HEK293 (cell line): Measurements from ENCODE around the gene HPSE2.

Experiments used
- CTCF ChIA-PET: fragments of 350-600 bp; formaldehyde crosslinking; extraction: SDS; loops from one replicate; lab custom pipeline; 2021; ENCODE audit warnings: antibody characterized with exemption; lab: Yijun Ruan, JAX
- POLR2A ChIA-PET: fragments of 300-600 bp; formaldehyde crosslinking; extraction: SDS; loops from one replicate; lab custom pipeline; 2020; ENCODE audit warnings: antibody characterized with exemption, inconsistent platforms; lab: Yijun Ruan, JAX
- H3K27ac ChIP-seq: fragments of 200-500 bp; sonication (Bioruptor generic); 2 replicates; pipeline ENCODE4 v1.5.1; 2014; ENCODE audit warnings: low read depth, low read length, control low read depth, inconsistent platforms; ENCODE audit errors: extremely low read depth
- H3K36me3 ChIP-seq, 2 experiments: fragments of 200-500 bp in 1 of 2; sonication (Bioruptor generic) in 1 of 2; 1 replicate in 1 of 2; 2 replicates in 1 of 2; pipeline ENCODE4 v1.5.1; 2014 to 2017; ENCODE audit warnings: inconsistent platforms in 2 of 2, low read length in 2 of 2; ENCODE audit not compliant: control insufficient read depth in 2 of 2, insufficient read depth in 1 of 2
- H3K4me1 ChIP-seq: fragments of 200-500 bp; sonication (Bioruptor generic); 2 replicates; pipeline ENCODE4 v1.5.1; 2014; ENCODE audit warnings: mild to moderate bottlenecking, low read length, inconsistent platforms; ENCODE audit not compliant: control insufficient read depth, insufficient read depth
- H3K4me3 ChIP-seq: 2 replicates; pipeline ENCODE4 v1.5.1; 2011; ENCODE audit warnings: low read depth, mild to moderate bottlenecking, control low read depth, low read length, moderate library complexity
- H3K9me3 ChIP-seq: fragments of 200-500 bp; sonication (Bioruptor generic); 2 replicates; pipeline ENCODE4 v1.5.1; 2014; ENCODE audit warnings: low read depth, low read length, inconsistent platforms; ENCODE audit not compliant: control insufficient read depth, insufficient read depth
- FEZF1 ChIP-seq: fragments of 450-650 bp; formaldehyde crosslinking; IDR thresholded peaks from 2 replicates; pipeline ENCODE4 v1.5.1; 2016; ENCODE audit warnings: missing biosample characterization, missing genetic modification characterization
- GLIS2 ChIP-seq: fragments of 450-650 bp; formaldehyde crosslinking; IDR thresholded peaks from 2 replicates; pipeline ENCODE4 v1.5.1; 2016; ENCODE audit warnings: missing biosample characterization, missing genetic modification characterization
- HOXD13 ChIP-seq: sonication (generic); formaldehyde crosslinking; IDR thresholded peaks from 2 replicates; pipeline ENCODE4 v1.8.0; 2022; ENCODE audit warnings: missing genetic modification reagents, borderline replicate concordance
- OSR2 ChIP-seq: fragments of 450-650 bp; formaldehyde crosslinking; IDR thresholded peaks from 2 replicates; pipeline ENCODE4 v1.5.1; 2016; ENCODE audit warnings: missing biosample characterization, missing genetic modification characterization
- RBAK ChIP-seq: fragments of 450-650 bp; formaldehyde crosslinking; IDR thresholded peaks from 2 replicates; pipeline ENCODE4 v1.5.1; 2016; ENCODE audit warnings: missing biosample characterization, missing genetic modification characterization
- REPIN1 ChIP-seq: fragments of 450-650 bp; formaldehyde crosslinking; IDR thresholded peaks from 2 replicates; pipeline ENCODE4 v1.5.1; 2017; ENCODE audit warnings: missing biosample characterization, missing genetic modification characterization, low read depth
- TCF7L2 ChIP-seq: IDR thresholded peaks from 2 replicates; pipeline ENCODE4 v1.6.1; 2011; ENCODE audit warnings: low read depth, mild to moderate bottlenecking, inconsistent platforms, low read length, moderate library complexity, borderline replicate concordance
- ZBTB17 ChIP-seq: fragments of 450-650 bp; formaldehyde crosslinking; IDR thresholded peaks from 2 replicates; pipeline ENCODE4 v1.5.1; 2016; ENCODE audit warnings: missing biosample characterization, missing genetic modification characterization
- ZBTB6 ChIP-seq: fragments of 450-650 bp; formaldehyde crosslinking; IDR thresholded peaks from 2 replicates; pipeline ENCODE4 v1.5.1; 2017; ENCODE audit warnings: missing biosample characterization, missing genetic modification characterization
- ZBTB8A ChIP-seq: fragments of 450-650 bp; formaldehyde crosslinking; IDR thresholded peaks from 2 replicates; pipeline ENCODE4 v1.5.1; 2016; ENCODE audit warnings: missing biosample characterization, missing genetic modification characterization
- ZFHX2 ChIP-seq: fragments of 450-650 bp; formaldehyde crosslinking; conservative IDR thresholded peaks from 2 replicates; pipeline ENCODE4 v1.5.1; 2016; ENCODE audit warnings: missing biosample characterization, missing genetic modification characterization
- ZFP37 ChIP-seq: fragments of 450-650 bp; formaldehyde crosslinking; IDR thresholded peaks from 2 replicates; pipeline ENCODE4 v1.5.1; 2016; ENCODE audit warnings: missing biosample characterization, missing genetic modification characterization
- ZFP69B ChIP-seq: fragments of 450-650 bp; formaldehyde crosslinking; IDR thresholded peaks from 2 replicates; pipeline ENCODE4 v1.5.1; 2016; ENCODE audit warnings: missing biosample characterization, missing genetic modification characterization
- ZNF10 ChIP-seq: fragments of 450-650 bp; formaldehyde crosslinking; IDR thresholded peaks from 2 replicates; pipeline ENCODE4 v1.5.1; 2017; ENCODE audit warnings: missing biosample characterization, missing genetic modification characterization
- ZNF146 ChIP-seq: fragments of 450-650 bp; formaldehyde crosslinking; IDR thresholded peaks from 2 replicates; pipeline ENCODE4 v1.5.1; 2016; ENCODE audit warnings: missing biosample characterization, missing genetic modification characterization
- ZNF311 ChIP-seq: fragments of 450-650 bp; formaldehyde crosslinking; IDR thresholded peaks from 2 replicates; pipeline ENCODE4 v1.5.1; 2017; ENCODE audit warnings: missing biosample characterization, missing genetic modification characterization, borderline replicate concordance
- ZNF341 ChIP-seq: fragments of 450-650 bp; formaldehyde crosslinking; IDR thresholded peaks from 2 replicates; pipeline ENCODE4; 2016; ENCODE audit warnings: low read depth, missing biosample characterization, missing genetic modification characterization
- ZNF488 ChIP-seq: fragments of 450-650 bp; formaldehyde crosslinking; IDR thresholded peaks from 2 replicates; pipeline ENCODE4 v1.5.1; 2016; ENCODE audit warnings: missing biosample characterization, missing genetic modification characterization
- ZNF518A ChIP-seq: fragments of 450-650 bp; formaldehyde crosslinking; conservative IDR thresholded peaks from 2 replicates; pipeline ENCODE4 v1.5.1; 2016; ENCODE audit warnings: low read depth, missing biosample characterization, missing genetic modification characterization
- ZNF521 ChIP-seq: fragments of 450-650 bp; formaldehyde crosslinking; IDR thresholded peaks from 2 replicates; pipeline ENCODE4 v1.5.1; 2017; ENCODE audit warnings: missing biosample characterization, mild to moderate bottlenecking, missing genetic modification characterization
- ZNF549 ChIP-seq: fragments of 450-650 bp; IDR thresholded peaks from 2 replicates; pipeline ENCODE4 v1.5.1; 2018; ENCODE audit warnings: missing biosample characterization, missing genetic modification characterization, mild to moderate bottlenecking, inconsistent platforms, moderate library complexity
- ZNF580 ChIP-seq: fragments of 450-650 bp; formaldehyde crosslinking; IDR thresholded peaks from 2 replicates; pipeline ENCODE4 v1.5.1; 2016; ENCODE audit warnings: missing biosample characterization, missing genetic modification characterization
- ZNF585B ChIP-seq: fragments of 450-650 bp; formaldehyde crosslinking; IDR thresholded peaks from 2 replicates; pipeline ENCODE4 v1.5.1; 2016; ENCODE audit warnings: missing biosample characterization, missing genetic modification characterization
- ZNF624 ChIP-seq: fragments of 450-650 bp; formaldehyde crosslinking; IDR thresholded peaks from 2 replicates; pipeline ENCODE4 v1.5.1; 2017; ENCODE audit warnings: missing biosample characterization, missing genetic modification characterization
- ZNF664 ChIP-seq: fragments of 450-650 bp; formaldehyde crosslinking; IDR thresholded peaks from 2 replicates; pipeline ENCODE4 v1.5.1; 2016; ENCODE audit warnings: missing biosample characterization, missing genetic modification characterization
- ZNF792 ChIP-seq: fragments of 450-650 bp; formaldehyde crosslinking; IDR thresholded peaks from 2 replicates; pipeline ENCODE4 v1.5.1; 2016; ENCODE audit warnings: missing biosample characterization, missing genetic modification characterization
- ZNF830 ChIP-seq: fragments of 450-650 bp; IDR thresholded peaks from 2 replicates; pipeline ENCODE4 v1.5.0; 2018; ENCODE audit warnings: missing biosample characterization, missing genetic modification characterization, low read depth, mild to moderate bottlenecking, moderate library complexity
- TF ChIP-seq, protein P1 (sequence below): fragments of 450-650 bp; formaldehyde crosslinking; IDR thresholded peaks from 2 replicates; pipeline ENCODE4 v1.5.1; 2016; ENCODE audit warnings: missing biosample characterization, missing genetic modification characterization

Gene HPSE2

DNA sequence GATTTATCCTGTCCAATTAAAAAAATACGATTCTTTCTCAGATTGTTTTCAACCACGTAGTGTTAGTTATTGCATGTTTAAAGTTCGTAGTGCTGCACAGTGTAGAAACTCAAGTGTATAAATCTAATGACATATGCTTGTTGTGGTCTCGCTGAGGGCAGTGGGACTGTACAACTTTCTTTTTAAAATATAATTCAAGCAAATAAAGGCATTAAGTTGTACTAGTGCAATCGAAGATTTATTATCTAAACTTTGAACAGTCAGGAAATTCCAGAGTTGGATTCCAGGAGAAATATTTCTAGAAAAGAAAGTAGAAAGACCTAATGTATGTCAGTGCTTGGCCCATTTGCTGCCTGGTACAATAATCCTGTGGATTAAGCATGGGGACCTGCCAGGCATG lies 664.8 kb downstream of the HPSE2 start:
- Histone ChIP-seq H3K27ac (no peak overlapping the region), H3K36me3 (no peaks in the 10 kb centered on the region)
- TF ChIP-seq ZNF585B (tag by site-specific recombination) (no peak), REPIN1 (no peak), ZNF580 (tag by site-specific recombination) (no peak), ZBTB8A (tag by site-specific recombination) (no peak), ZNF518A (no peak), ZNF146 (no peak), TCF7L2 (no peak), ZNF311 (tag by site-specific recombination) (no peak), ZNF792 (tag by site-specific recombination) (no peak), ZNF624 (tag by site-specific recombination) (no peak), GLIS2 (tag by site-specific recombination) (no peak), HOXD13 (CRISPR knock-in tag) (no peak), RBAK (no peak), OSR2 (tag by site-specific recombination) (no peak), ZNF549 (no peak)
- TF ChIP-seq, all 188 proteins: peak for 0
- Histone ChIP-seq H3K4me3 (no peak overlapping the region), H3K4me1 (no peaks in the 10 kb centered on the region), H3K9me3 (no peaks in the 10 kb centered on the region)
- ChIA-PET POLR2A (no interaction called here), CTCF (interaction anchor here (0.5 to 0.9 kb wide), 2 partner anchors 10 to 34 kb away, joined by 3 to 7 read pairs; no protein-coding TSS in a partner anchor)

- no peak overlapping the region for H3K4me3 ChIP-seq
- CTCF ChIA-PET, result interaction anchor here (0.9 kb wide), 1 partner anchor 11 kb away, joined by 7 read pairs; no protein-coding TSS in a partner anchor
- H3K36me3 ChIP-seq, result no peaks in the 10 kb centered on the region
- no peaks in the 10 kb centered on the region for H3K9me3 ChIP-seq
- no peaks in the 10 kb centered on the region for H3K4me1 ChIP-seq
- TF ChIP-seq ZBTB6 (tag by site-specific recombination) (no peak), ZFP69B (tag by site-specific recombination) (no peak), ZBTB17 (tag by site-specific recombination) (no peak), GLIS2 (tag by site-specific recombination) (no peak), ZNF664 (tag by site-specific recombination) (no peak), ZNF521 (tag by site-specific recombination) (no peak), ZFP37 (tag by site-specific recombination) (no peak), ZNF341 (tag by site-specific recombination) (no peak), ZFHX2 (tag by site-specific recombination) (no peak), ZNF830 (tag by site-specific recombination) (no peak), ZNF488 (tag by site-specific recombination) (no peak), ZNF10 (no peak), FEZF1 (tag by site-specific recombination) (no peak), REPIN1 (no peak)
- TF ChIP-seq, protein P1, sequence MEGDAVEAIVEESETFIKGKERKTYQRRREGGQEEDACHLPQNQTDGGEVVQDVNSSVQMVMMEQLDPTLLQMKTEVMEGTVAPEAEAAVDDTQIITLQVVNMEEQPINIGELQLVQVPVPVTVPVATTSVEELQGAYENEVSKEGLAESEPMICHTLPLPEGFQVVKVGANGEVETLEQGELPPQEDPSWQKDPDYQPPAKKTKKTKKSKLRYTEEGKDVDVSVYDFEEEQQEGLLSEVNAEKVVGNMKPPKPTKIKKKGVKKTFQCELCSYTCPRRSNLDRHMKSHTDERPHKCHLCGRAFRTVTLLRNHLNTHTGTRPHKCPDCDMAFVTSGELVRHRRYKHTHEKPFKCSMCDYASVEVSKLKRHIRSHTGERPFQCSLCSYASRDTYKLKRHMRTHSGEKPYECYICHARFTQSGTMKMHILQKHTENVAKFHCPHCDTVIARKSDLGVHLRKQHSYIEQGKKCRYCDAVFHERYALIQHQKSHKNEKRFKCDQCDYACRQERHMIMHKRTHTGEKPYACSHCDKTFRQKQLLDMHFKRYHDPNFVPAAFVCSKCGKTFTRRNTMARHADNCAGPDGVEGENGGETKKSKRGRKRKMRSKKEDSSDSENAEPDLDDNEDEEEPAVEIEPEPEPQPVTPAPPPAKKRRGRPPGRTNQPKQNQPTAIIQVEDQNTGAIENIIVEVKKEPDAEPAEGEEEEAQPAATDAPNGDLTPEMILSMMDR (tag by site-specific recombination), result no peak
- POLR2A ChIA-PET, result no interaction called here
- no peak overlapping the region for H3K27ac ChIP-seq
These were observed 665.8 kb downstream of the HPSE2 start for GRCh38 chr10:98569853-98570252.
